ENCODE data around the gene ERCC6.
A peak's percentile ranks its signal among the peaks of the same experiment; 100 is the strongest.

Gene ERCC6

DNA sequence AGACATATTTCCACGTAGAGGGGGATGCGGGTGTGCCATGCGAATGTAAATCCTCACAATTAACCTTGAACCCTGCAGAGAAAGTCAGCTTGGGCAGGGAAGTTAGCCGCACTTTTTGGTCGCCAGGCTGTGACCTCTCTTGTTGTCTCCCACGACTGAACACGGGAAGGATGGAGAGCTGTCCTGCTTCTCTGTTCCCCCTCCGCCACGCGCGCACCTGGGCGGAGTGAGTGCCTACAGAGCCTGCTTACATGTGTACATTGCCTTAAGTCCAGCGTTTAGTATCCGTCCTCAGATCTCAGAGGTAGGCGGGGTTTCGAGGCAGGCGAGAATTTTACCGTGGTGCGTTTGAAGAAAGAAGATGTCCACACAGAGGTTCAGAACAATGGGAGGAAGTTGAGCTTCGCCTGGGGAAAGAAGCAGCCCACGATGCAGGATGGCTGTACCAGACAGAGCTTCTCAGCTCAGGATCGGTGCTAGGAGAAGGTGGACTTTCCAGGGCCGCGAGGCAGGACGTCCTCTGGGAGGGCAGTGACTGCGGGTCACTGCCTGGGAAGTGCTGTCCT, 482 bp upstream of the ERCC6 start:
- H3K4me3 ChIP-seq (ENCODE audit: low read depth, low read length), result peak overlapping the region; percentile 47
- no peak for TF ChIP-seq CTCF (IDR thresholded peaks at IDR 0.05; ENCODE audit: borderline replicate concordance, insufficient read depth, low read depth, low read length)

DNA sequence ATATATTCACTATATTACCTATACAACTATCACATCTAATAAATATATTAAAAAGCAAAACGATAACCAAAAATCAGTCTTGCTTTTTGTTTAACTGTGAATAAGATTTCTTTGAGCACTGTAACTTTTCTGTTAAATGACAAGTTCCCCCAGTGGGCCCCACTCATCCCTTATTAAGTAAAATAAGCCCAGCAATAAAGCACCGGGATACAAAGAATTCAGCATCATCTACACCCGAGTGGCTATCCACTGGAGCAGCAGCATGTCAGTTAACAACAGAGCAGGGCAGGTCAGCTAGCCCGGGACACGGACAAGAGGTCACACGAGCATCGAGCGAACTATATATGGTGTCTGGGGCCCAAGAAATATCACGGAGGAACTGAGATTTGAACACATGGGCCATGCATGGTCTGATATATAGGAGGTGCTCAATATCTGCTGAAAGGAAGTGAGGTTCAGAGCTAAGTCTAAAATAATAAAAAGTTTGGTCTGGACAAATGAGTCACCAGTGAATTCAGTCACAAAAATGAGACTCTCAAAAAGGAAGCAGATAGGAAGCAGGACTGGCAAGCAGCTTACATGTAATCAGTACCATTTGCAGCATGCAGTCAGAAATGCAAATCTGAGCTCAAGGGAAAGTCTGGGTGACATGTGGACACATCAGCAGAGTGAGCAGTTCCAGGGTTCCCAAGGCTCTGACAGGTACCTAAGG, 4.1 kb downstream of the ERCC6 start:
- no peak overlapping the region for H3K4me3 ChIP-seq (ENCODE audit: low read depth, low read length)
- TF ChIP-seq CTCF (IDR thresholded peaks at IDR 0.05; ENCODE audit: borderline replicate concordance, insufficient read depth, low read depth, low read length), result no peak

- no peak overlapping the region for H3K4me3 ChIP-seq (ENCODE audit: low read depth, low read length)
- no peak for TF ChIP-seq CTCF (IDR thresholded peaks at IDR 0.05; ENCODE audit: borderline replicate concordance, insufficient read depth, low read depth, low read length)
Observed at GRCh38 chr10:49532461-49532860, 6.5 kb downstream of the ERCC6 start.

DNA sequence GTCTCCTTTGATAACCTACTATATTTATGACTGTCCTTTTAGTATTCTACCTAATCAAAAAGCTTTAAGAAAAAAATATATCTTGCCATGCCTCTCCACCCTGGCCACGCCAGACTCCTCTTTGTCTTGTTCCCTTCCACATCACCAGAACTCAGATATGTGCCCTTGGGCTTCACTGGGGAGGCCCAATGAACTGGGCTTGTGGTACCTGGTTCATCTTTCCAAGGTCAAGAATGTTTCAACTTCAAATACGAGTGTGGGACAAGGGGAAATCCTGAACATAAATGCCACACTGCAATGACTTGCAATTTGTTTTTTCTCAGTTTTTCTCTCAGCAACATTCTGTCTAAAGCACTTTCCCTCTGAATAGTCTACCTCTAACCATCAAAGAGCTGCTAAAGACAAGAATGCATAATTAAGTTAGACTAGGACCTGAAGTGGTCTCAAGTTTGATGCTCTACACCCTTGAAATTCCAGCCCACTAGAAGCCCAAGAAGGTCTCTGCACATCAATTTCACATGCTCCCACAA, 9.9 kb downstream of the ERCC6 start:
- TF ChIP-seq CTCF (IDR thresholded peaks at IDR 0.05; ENCODE audit: borderline replicate concordance, insufficient read depth, low read depth, low read length), result no peak
- no peak overlapping the region for H3K4me3 ChIP-seq (ENCODE audit: low read depth, low read length)

- no peak for TF ChIP-seq CTCF (IDR thresholded peaks at IDR 0.05; ENCODE audit: borderline replicate concordance, insufficient read depth, low read depth, low read length)
Observed at GRCh38 chr10:49527850-49528249, 11.1 kb downstream of the ERCC6 start.

DNA sequence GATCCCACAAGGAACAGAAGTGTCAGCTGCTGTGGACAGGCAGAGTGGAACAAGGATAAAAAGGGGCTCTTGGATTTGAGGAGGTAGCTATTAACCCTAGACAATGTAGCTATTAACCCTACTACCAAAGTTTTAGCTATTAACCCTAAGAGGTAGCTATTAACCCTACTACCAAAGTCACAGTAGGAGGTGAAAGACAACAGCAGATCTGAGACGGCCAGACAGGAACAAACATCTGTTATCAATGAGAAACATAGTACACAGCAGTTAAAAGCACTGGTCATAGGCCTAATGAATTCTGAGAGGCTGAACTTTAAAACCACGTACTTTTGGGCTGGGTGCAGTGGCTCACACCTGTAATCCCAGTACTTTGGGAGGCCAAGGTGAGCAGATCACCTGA, 11.9 kb downstream of the ERCC6 start:
- no peak overlapping the region for H3K4me3 ChIP-seq (ENCODE audit: low read depth, low read length)
- no peak for TF ChIP-seq CTCF (IDR thresholded peaks at IDR 0.05; ENCODE audit: borderline replicate concordance, insufficient read depth, low read depth, low read length)

More at GRCh38 chr10:49527850-49528249, 11.1 kb downstream of the ERCC6 start:
- H3K4me3 ChIP-seq (ENCODE audit: low read depth, low read length), result no peak overlapping the region

GRCh38 chr10:49526619-49527018, 12.3 kb downstream of the ERCC6 start:
- no peak for TF ChIP-seq CTCF (IDR thresholded peaks at IDR 0.05; ENCODE audit: borderline replicate concordance, insufficient read depth, low read depth, low read length)
- H3K4me3 ChIP-seq (ENCODE audit: low read depth, low read length), result no peak overlapping the region
